HCT116 (cell line): ENCODE results near the gene TNC. TPM values are rescaled to one million over a fixed set of nuclear protein-coding genes. Genes with fewer than 3 reads are reported as not detected.

Experiments
- ATAC-seq: fragments of 200-7000 bp; cut with Tn5 transposase; 2 replicates; pipeline ENCODE4 v1.9.1; 2020; ENCODE audit warnings: mild to moderate bottlenecking, moderate library complexity
- BruUV-seq: library from RNA; stranded (reverse); fragments of 400-500 nt; replicated peaks from 2 replicates; lab custom pipeline; 2021; lab: Mats Ljungman, UMichigan
- CTCF ChIA-PET: fragments of 300-600 bp; sonication (Branson Sonifier 250); formaldehyde crosslinking; loops from one replicate; lab custom pipeline; 2021; ENCODE audit warnings: antibody characterized with exemption; lab: Charles Lee
- POLR2A ChIA-PET: fragments of 300-600, 350-600 bp; sonication (Branson Sonifier 250); formaldehyde crosslinking; loops from one replicate; lab custom pipeline; 2021; ENCODE audit warnings: antibody characterized with exemption; lab: Charles Lee
- RAD21 ChIA-PET, 2 experiments: fragments of 300-600 bp; sonication (Branson Sonifier 250); formaldehyde crosslinking; loops; one replicate each; lab custom pipeline; 2023; ENCODE audit warnings: low total read pairs in 2 of 2; ENCODE audit not compliant: uncharacterized antibody in 2 of 2, unreplicated experiment in 2 of 2, low non-redundant PET in 1 of 2; lab: Charles Lee
- DNase-seq: peaks from one replicate; pipeline ENCODE4 v3.0.0-alpha.2; 2010; ENCODE audit warnings: low read depth, low spot score
- H2AFZ ChIP-seq: fragments of 200-600 bp; shearing (Covaris generic), sonication (generic); 2 replicates; pipeline ENCODE4 v1.6.1; 2017; ENCODE audit warnings: low read depth, mixed run types, mixed read lengths, antibody characterized with exemption, low read length; ENCODE audit not compliant: poor library complexity, severe bottlenecking
- H3K27ac ChIP-seq: 2 replicates; pipeline ENCODE4 v1.5.1; 2012; ENCODE audit warnings: low read depth, low read length
- H3K27me3 ChIP-seq: fragments of 200-600 bp; sonication (generic); 2 replicates; pipeline ENCODE4 v1.6.1; 2016; ENCODE audit warnings: mixed run types, low read length, mixed read lengths; ENCODE audit not compliant: insufficient read depth
- H3K36me3 ChIP-seq, 2 experiments: fragments of 200-500 bp in 1 of 2; fragments of 200-600 bp in 1 of 2; sonication (Bioruptor generic) in 1 of 2; sonication (generic) in 1 of 2; 2 replicates each; pipeline versions ENCODE4 v1.5.1 to v1.6.1; 2014 to 2016; ENCODE audit warnings: low read length in 2 of 2, inconsistent platforms in 1 of 2, mixed read lengths in 1 of 2, mixed run types in 1 of 2; ENCODE audit not compliant: insufficient read depth in 2 of 2, control insufficient read depth in 1 of 2
- H3K4me1 ChIP-seq, 2 experiments: fragments of 200-600 bp in 1 of 2; sonication (generic) in 1 of 2; 2 replicates each; pipeline versions ENCODE4 v1.5.1 to v1.6.1; 2012 to 2017; ENCODE audit warnings: low read length in 2 of 2, inconsistent platforms in 1 of 2, mild to moderate bottlenecking in 1 of 2, mixed read lengths in 1 of 2, mixed run types in 1 of 2, moderate library complexity in 1 of 2; ENCODE audit not compliant: insufficient read depth in 2 of 2, control insufficient read depth in 1 of 2
- H3K4me2 ChIP-seq: fragments of 200-600 bp; sonication (generic); 2 replicates; pipeline ENCODE4 v1.6.1; 2017; ENCODE audit warnings: mixed run types, low read length, mixed read lengths
- H3K4me3 ChIP-seq, 2 experiments: fragments of 200-600 bp in 1 of 2; sonication (generic) in 1 of 2; replicated peaks in 1 of 2; 2 replicates each; pipeline ENCODE4 v1.5.1; 2011 to 2016; ENCODE audit warnings: low read length in 2 of 2, control low read depth in 1 of 2, low read depth in 1 of 2, mild to moderate bottlenecking in 1 of 2, mixed read lengths in 1 of 2, mixed run types in 1 of 2
- H3K79me2 ChIP-seq: fragments of 200-600 bp; sonication (generic); 2 replicates; pipeline ENCODE4 v1.6.1; 2017; ENCODE audit warnings: mild to moderate bottlenecking, mixed run types, low read length, moderate library complexity, mixed read lengths; ENCODE audit not compliant: insufficient read depth
- H3K9ac ChIP-seq: fragments of 200-600 bp; sonication (generic); 2 replicates; pipeline ENCODE4 v1.6.1; 2016; ENCODE audit warnings: low read length, mixed read lengths
- H3K9me2 ChIP-seq: fragments of 200-600 bp; sonication (generic), shearing (Covaris generic); 2 replicates; pipeline ENCODE4 v1.6.1; 2017; ENCODE audit warnings: mixed run types, mild to moderate bottlenecking, moderate library complexity; ENCODE audit not compliant: insufficient read depth
- H3K9me3 ChIP-seq, 2 experiments: fragments of 200-500 bp in 1 of 2; fragments of 200-600 bp in 1 of 2; sonication (Bioruptor generic) in 1 of 2; sonication (generic) in 1 of 2; 2 replicates each; pipeline ENCODE4 v1.6.1; 2014 to 2017; ENCODE audit warnings: low read length in 2 of 2, mixed read lengths in 2 of 2, inconsistent platforms in 1 of 2, low read depth in 1 of 2, mild to moderate bottlenecking in 1 of 2, mixed run types in 1 of 2, moderate library complexity in 1 of 2; ENCODE audit not compliant: control insufficient read depth in 1 of 2, insufficient read depth in 1 of 2
- H4K20me1 ChIP-seq: fragments of 200-600 bp; sonication (generic), shearing (Covaris generic); 2 replicates; pipeline ENCODE4 v1.6.1; 2017; ENCODE audit warnings: mixed run types, mild to moderate bottlenecking, moderate library complexity; ENCODE audit not compliant: insufficient read depth
- CBX3 ChIP-seq: IDR thresholded peaks from 2 replicates; pipeline ENCODE4 v1.6.1; 2012; ENCODE audit warnings: low read depth
- POLR2A ChIP-seq: IDR thresholded peaks from 2 replicates; pipeline ENCODE4 v1.7.0; 2011; ENCODE audit warnings: borderline replicate concordance; ENCODE audit not compliant: insufficient read depth, insufficient read length; ENCODE audit errors: extremely low read depth
- SRF ChIP-seq: IDR thresholded peaks from 2 replicates; pipeline ENCODE4 v1.6.1; 2012; ENCODE audit warnings: low read depth
- ZBTB33 ChIP-seq: IDR thresholded peaks from 2 replicates; pipeline ENCODE4 v1.6.1; 2011; ENCODE audit warnings: mild to moderate bottlenecking, low read length, moderate library complexity; ENCODE audit not compliant: insufficient replicate concordance; ENCODE audit errors: extremely low read depth
- ZFX ChIP-seq: fragments of 450-650 bp; IDR thresholded peaks from 2 replicates; pipeline ENCODE4 v1.6.1; 2017
- intact Hi-C: fragments of 100-400 bp; cut with micrococcal nuclease; formaldehyde crosslinking; loops from 2 replicates; pipeline ENCODE4 v1.10.0; 2022
- total RNA-seq: library from RNA; stranded (reverse); gene quantifications from one replicate; pipeline ENCODE4 v1.2.1, GENCODE V29; 2021; ENCODE audit not compliant: unreplicated experiment

TNC gene
- total RNA-seq, 1 experiment from 2014 or later, result 0.49 TPM

DNA sequence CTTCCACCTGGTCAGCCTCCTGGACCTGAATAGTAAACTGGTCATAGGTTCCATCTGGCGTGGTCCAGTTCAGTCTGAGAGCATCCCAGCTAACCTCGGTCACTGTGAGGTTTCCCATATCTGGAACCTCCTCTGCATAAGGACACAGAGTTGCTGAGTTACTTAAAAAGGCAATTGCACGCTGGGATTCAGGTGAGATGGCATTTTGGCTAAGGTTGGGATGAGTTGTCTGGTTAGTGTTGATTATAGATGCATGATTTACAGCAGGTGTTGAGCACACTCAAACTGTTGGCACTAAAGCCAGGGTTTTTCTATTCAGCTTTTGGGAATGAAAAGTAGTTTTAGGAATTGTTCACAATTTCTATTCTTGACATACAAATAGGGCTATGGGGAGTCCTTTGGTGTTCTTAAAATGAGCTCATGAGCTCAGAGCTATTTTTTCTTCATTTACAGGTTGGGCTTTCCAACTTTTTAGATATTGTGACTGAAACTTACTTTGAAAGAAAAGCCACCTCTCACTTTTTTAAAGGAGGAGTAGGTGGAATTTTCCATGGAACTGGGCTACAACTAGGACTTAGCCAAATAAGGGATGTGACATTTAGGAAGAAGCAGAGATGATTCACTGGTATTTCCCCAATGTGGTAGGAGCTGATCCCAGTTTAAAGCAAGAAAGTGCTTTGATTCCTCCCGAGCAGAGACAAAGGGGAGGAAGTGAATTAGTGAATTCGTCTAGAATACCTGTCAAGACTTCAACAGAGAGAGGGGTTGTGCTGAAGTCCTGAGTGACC lies 54.7 kb downstream of the TNC start:
- no peak overlapping the region for H3K9ac ChIP-seq
- no peak for ATAC-seq
- CTCF ChIA-PET, result no interaction called here
- TF ChIP-seq SRF (peak; percentile 81), ZBTB33 (no peak), POLR2A (no peak)
- TF ChIP-seq, all 23 proteins: peak for 1
- H3K79me2 ChIP-seq, result no peaks in the 10 kb centered on the region
- no peak overlapping the region for H3K27ac ChIP-seq
- H2AFZ ChIP-seq, result no peak overlapping the region
- no peaks in the 10 kb centered on the region for H3K9me2 ChIP-seq
- H3K36me3 ChIP-seq, result no peaks in the 10 kb centered on the region
- H4K20me1 ChIP-seq, result no peaks in the 10 kb centered on the region; the same call in 1 of the 2 replicates
- RAD21 ChIA-PET, result no interaction called here
- H3K4me3 ChIP-seq, result no peak overlapping the region
- peaks cover 8% of the 10 kb centered on the region; the same call in 1 of the 2 replicates for H3K27me3 ChIP-seq
- POLR2A ChIA-PET, result no interaction called here
- no peak overlapping the region for H3K4me2 ChIP-seq
- intact Hi-C loops, result no loop called here
- H3K4me1 ChIP-seq, result peaks cover 6 to 8% of the 10 kb centered on the region in 2 experiments; a peak in 2 of 4 replicates
- DNase-seq, result no peak
- no TSS peak for BruUV-seq
- no peaks in the 10 kb centered on the region for H3K9me3 ChIP-seq

GRCh38 chr9:115058684-115059315 lies 59.2 kb downstream of the TNC start:
- Histone ChIP-seq H3K9ac (no peak overlapping the region), H4K20me1 (no peaks in the 10 kb centered on the region; the same call in 1 of the 2 replicates), H3K4me2 (no peak overlapping the region), H3K36me3 (no peaks in the 10 kb centered on the region), H3K27me3 (peaks cover 32% of the 10 kb centered on the region; the same call in 1 of the 2 replicates), H3K4me3 (no peak overlapping the region)
- ChIA-PET POLR2A (no interaction called here), CTCF (no interaction called here), RAD21 (no interaction called here)
- DNase-seq, result no peak
- no peak for TF ChIP-seq CBX3
- no peak for TF ChIP-seq ZFX
- TF ChIP-seq, all 23 proteins: peak for 0
- Histone ChIP-seq H3K4me1 (peaks cover 4 to 6% of the 10 kb centered on the region in 2 experiments; a peak in 2 of 4 replicates), H2AFZ (no peak overlapping the region), H3K9me2 (no peaks in the 10 kb centered on the region), H3K9me3 (no peaks in the 10 kb centered on the region), H3K79me2 (no peaks in the 10 kb centered on the region), H3K27ac (no peak overlapping the region)
- intact Hi-C loops, result no loop called here
- BruUV-seq, result no TSS peak
- ATAC-seq, result no peak
